ENCODE results near the gene AMPD3.

DNA sequence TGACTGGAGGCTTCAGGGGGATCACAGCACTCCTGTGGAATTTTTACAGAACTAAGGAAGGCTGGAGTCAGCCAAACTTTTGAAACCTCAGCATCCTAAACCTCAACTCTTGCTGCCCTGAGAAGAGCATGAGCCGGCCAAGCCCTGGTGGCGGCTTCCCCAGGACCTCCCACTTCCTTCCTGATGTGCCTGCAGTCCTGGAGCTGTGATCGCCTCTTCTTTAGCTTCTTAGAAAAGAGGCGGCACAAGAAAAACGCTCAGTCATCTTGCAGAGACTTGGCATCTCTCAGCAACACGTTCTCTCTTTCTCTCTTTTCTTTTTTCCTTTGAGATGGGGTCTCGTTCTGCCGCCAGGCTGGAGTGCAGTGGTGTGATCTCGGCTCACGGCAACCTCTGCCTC is 40.4 kb upstream of the AMPD3 start:
- TF ChIP-seq, protein P1, sequence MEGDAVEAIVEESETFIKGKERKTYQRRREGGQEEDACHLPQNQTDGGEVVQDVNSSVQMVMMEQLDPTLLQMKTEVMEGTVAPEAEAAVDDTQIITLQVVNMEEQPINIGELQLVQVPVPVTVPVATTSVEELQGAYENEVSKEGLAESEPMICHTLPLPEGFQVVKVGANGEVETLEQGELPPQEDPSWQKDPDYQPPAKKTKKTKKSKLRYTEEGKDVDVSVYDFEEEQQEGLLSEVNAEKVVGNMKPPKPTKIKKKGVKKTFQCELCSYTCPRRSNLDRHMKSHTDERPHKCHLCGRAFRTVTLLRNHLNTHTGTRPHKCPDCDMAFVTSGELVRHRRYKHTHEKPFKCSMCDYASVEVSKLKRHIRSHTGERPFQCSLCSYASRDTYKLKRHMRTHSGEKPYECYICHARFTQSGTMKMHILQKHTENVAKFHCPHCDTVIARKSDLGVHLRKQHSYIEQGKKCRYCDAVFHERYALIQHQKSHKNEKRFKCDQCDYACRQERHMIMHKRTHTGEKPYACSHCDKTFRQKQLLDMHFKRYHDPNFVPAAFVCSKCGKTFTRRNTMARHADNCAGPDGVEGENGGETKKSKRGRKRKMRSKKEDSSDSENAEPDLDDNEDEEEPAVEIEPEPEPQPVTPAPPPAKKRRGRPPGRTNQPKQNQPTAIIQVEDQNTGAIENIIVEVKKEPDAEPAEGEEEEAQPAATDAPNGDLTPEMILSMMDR (conservative IDR thresholded peaks at IDR 0.05; ENCODE audit: low read depth, low read length): no peak
- no peak for TF ChIP-seq EZH2 (IDR thresholded peaks at IDR 0.05; ENCODE audit: borderline replicate concordance, low read depth, low read length, poor library complexity, severe bottlenecking)
